Smooth muscle cell (in vitro differentiated cells): ENCODE measurements around the gene MPRIP. TPM values are rescaled to one million over a fixed set of nuclear protein-coding genes. Genes with fewer than 3 reads are reported as not detected.
"Not testable (repeated sequence)": the region's sequence is repeated elsewhere in the genome, so short reads cannot be mapped to it uniquely, and the experiment has no call there.

Experiments used
- DNase-seq: peaks from one replicate; lab custom pipeline; 2025; ENCODE audit not compliant: unreplicated experiment; lab: John Stamatoyannopoulos, UW
- H2AFZ ChIP-seq: fragments of 200-600 bp; sonication (generic); 2 replicates; pipeline ENCODE4 v1.6.0; 2016; ENCODE audit warnings: antibody characterized with exemption, low read depth, mild to moderate bottlenecking
- H3F3A ChIP-seq: fragments of 200-600 bp; sonication (generic); 2 replicates; pipeline ENCODE4 v1.6.0; 2017; ENCODE audit warnings: antibody characterized with exemption, low read depth
- H3K27ac ChIP-seq: fragments of 200-600 bp; sonication (generic); 2 replicates; pipeline ENCODE4 v1.5.1; 2016; ENCODE audit warnings: low read depth, mild to moderate bottlenecking
- H3K27me3 ChIP-seq: fragments of 200-600 bp; sonication (generic); 2 replicates; pipeline ENCODE4 v1.6.1; 2016; ENCODE audit warnings: low read depth, mild to moderate bottlenecking
- H3K36me3 ChIP-seq: fragments of 200-600 bp; sonication (generic); 2 replicates; pipeline ENCODE4 v1.5.1; 2016; ENCODE audit warnings: low read depth
- H3K4me1 ChIP-seq: fragments of 200-600 bp; sonication (generic); 2 replicates; pipeline ENCODE4 v1.5.1; 2016; ENCODE audit warnings: low read depth
- H3K4me2 ChIP-seq: fragments of 200-600 bp; sonication (generic); 2 replicates; pipeline ENCODE4 v1.6.0; 2016; ENCODE audit warnings: mild to moderate bottlenecking
- H3K4me3 ChIP-seq: fragments of 200-600 bp; sonication (generic); 2 replicates; pipeline ENCODE4 v1.5.1; 2016; ENCODE audit warnings: mild to moderate bottlenecking
- H3K79me2 ChIP-seq: fragments of 200-600 bp; sonication (generic); 2 replicates; pipeline ENCODE4 v1.6.0; 2016; ENCODE audit warnings: low read depth, mild to moderate bottlenecking
- H3K9ac ChIP-seq: fragments of 200-600 bp; sonication (generic); 2 replicates; pipeline ENCODE4 v1.6.0; 2016; ENCODE audit warnings: low read depth
- H3K9me3 ChIP-seq: fragments of 200-600 bp; sonication (generic); replicated peaks from 2 replicates; pipeline ENCODE4 v1.5.1; 2016; ENCODE audit warnings: low read depth
- H4K20me1 ChIP-seq: fragments of 200-600 bp; sonication (generic); 2 replicates; pipeline ENCODE4 v1.6.0; 2016; ENCODE audit warnings: low read depth
- CTCF ChIP-seq: fragments of 200-600 bp; sonication (generic); IDR thresholded peaks from 2 replicates; pipeline ENCODE4 v1.5.1; 2017; ENCODE audit warnings: borderline replicate concordance, mild to moderate bottlenecking, antibody characterized with exemption; ENCODE audit not compliant: insufficient read depth, poor library complexity, severe bottlenecking
- WGBS: methylation state at CpG from one replicate; pipeline ENCODE4 v1.1.7; 2016; ENCODE audit warnings: low lambda C conversion rate; 5-methylcytosine and 5-hydroxymethylcytosine counted together
- polyA plus RNA-seq: library from polyadenylated mRNA; unstranded; fragments of >200 nt; fragmentation: Nextera tagmentation; extraction: Ambion mirVana; gene quantifications from 2 replicates; pipeline ENCODE4 v1.2.1, GENCODE V29; 2016
- total RNA-seq: library from RNA; depleted of rRNA; stranded (reverse); fragments of >200 nt; gene quantifications from 2 replicates; pipeline ENCODE4 v1.2.3, GENCODE V29; 2014

Gene MPRIP
- 58.8 and 62.5 TPM in 2 replicates for total RNA-seq
- polyA plus RNA-seq = 67.2 and 69.3 TPM in 2 replicates

GRCh38 chr17:17042384-17042736, at the start of gene MPRIP:
MPRIP (plus strand) TSS chr17:17042457; CDS start chr17:17042849, 392 bp downstream.
- Histone ChIP-seq H3K9ac (peak within 1 kb of the TSS; percentile 94), H3K27me3 (no peaks in the 10 kb centered on the region), H3F3A (peaks cover 6% of the 10 kb centered on the region), H3K27ac (peak within 1 kb of the TSS; percentile 96), H3K4me1 (peaks cover 14% of the 10 kb centered on the region), H3K9me3 (no peaks in the 10 kb centered on the region), H3K4me2 (peak within 1 kb of the TSS; percentile 89), H2AFZ (peak within 1 kb of the TSS; percentile 5), H3K36me3 (no peaks in the 10 kb centered on the region), H3K79me2 (peaks cover 40% of the 10 kb centered on the region), H3K4me3 (peak within 1 kb of the TSS; percentile 85), H4K20me1 (peaks cover 46% of the 10 kb centered on the region)
- TF ChIP-seq CTCF = no peak
- DNase-seq = no peak
- WGBS = 0% methylated on average over 6 of the region's 67 CpGs

- Histone ChIP-seq H4K20me1 (no peaks in the 10 kb centered on the region), H3K27ac (no peak overlapping the region), H3K9me3 (no peaks in the 10 kb centered on the region), H3K4me3 (no peak overlapping the region), H3K4me1 (no peaks in the 10 kb centered on the region), H3K27me3 (no peaks in the 10 kb centered on the region), H3K9ac (no peak overlapping the region), H3F3A (no peaks in the 10 kb centered on the region), H3K36me3 (no peaks in the 10 kb centered on the region), H3K79me2 (no peaks in the 10 kb centered on the region), H2AFZ (no peak overlapping the region), H3K4me2 (no peak overlapping the region)
- TF ChIP-seq CTCF = no peak
- WGBS = 95% methylated on average over 2 of the region's 2 CpGs
- DNase-seq = no peak
These were observed 47.6 kb upstream of the MPRIP start for GRCh38 chr17:16994631-16995030.

- no peak for TF ChIP-seq CTCF
These were observed 46.3 kb upstream of the MPRIP start for GRCh38 chr17:16995930-16996329.

GRCh38 chr17:16996726-16997125, 45.5 kb upstream of the MPRIP start:
- 89% methylated on average over 11 of the region's 11 CpGs for WGBS
- H3K4me1 ChIP-seq, H3K36me3 ChIP-seq, H3K4me2 ChIP-seq, H3K79me2 ChIP-seq, H3K27ac ChIP-seq, H2AFZ ChIP-seq, H4K20me1 ChIP-seq, H3F3A ChIP-seq, H3K9me3 ChIP-seq, H3K9ac ChIP-seq, DNase-seq, H3K4me3 ChIP-seq, H3K27me3 ChIP-seq: not testable (repeated sequence)

More at GRCh38 chr17:16995930-16996329, 46.3 kb upstream of the MPRIP start:
- Histone ChIP-seq H4K20me1 (no peaks in the 10 kb centered on the region), H3K27me3 (no peaks in the 10 kb centered on the region), H3K4me3 (no peak overlapping the region), H3K9me3 (no peaks in the 10 kb centered on the region), H2AFZ (no peak overlapping the region), H3F3A (no peaks in the 10 kb centered on the region), H3K9ac (no peak overlapping the region), H3K36me3 (no peaks in the 10 kb centered on the region), H3K4me2 (no peak overlapping the region), H3K4me1 (no peaks in the 10 kb centered on the region), H3K79me2 (no peaks in the 10 kb centered on the region), H3K27ac (no peak overlapping the region)
- WGBS = 97% methylated on average over 7 of the region's 7 CpGs
- no peak for DNase-seq
